ENCODE measurements around the gene PDZD4. TPM values are rescaled to one million over a fixed set of nuclear protein-coding genes. Genes with fewer than 3 reads are reported as not detected.

The PDZD4 gene
- total RNA-seq, 3 donors from 2014 or later (not counting 1 experiment from before 2014, with no cell fraction given): 101 to 177 (median 157) TPM

- Mint-ChIP-seq H3K4me1 (peaks cover 2 to 4% of the 10 kb centered on the region in 2 donors), H3K4me3 (no peak overlapping the region), H3K27ac (no peak overlapping the region), H3K27me3 (ENCODE audit: low read depth in 2 of 2) (peaks cover 3 to 6% of the 10 kb centered on the region in 2 donors), H3K9me3 (no peaks in the 10 kb centered on the region), H3K36me3 (no peaks in the 10 kb centered on the region)
- H3K4me1 ChIP-seq (ENCODE audit: control insufficient read depth, insufficient read depth, low read length): peaks cover 4% of the 10 kb centered on the region
- TF ChIP-seq, protein P1, sequence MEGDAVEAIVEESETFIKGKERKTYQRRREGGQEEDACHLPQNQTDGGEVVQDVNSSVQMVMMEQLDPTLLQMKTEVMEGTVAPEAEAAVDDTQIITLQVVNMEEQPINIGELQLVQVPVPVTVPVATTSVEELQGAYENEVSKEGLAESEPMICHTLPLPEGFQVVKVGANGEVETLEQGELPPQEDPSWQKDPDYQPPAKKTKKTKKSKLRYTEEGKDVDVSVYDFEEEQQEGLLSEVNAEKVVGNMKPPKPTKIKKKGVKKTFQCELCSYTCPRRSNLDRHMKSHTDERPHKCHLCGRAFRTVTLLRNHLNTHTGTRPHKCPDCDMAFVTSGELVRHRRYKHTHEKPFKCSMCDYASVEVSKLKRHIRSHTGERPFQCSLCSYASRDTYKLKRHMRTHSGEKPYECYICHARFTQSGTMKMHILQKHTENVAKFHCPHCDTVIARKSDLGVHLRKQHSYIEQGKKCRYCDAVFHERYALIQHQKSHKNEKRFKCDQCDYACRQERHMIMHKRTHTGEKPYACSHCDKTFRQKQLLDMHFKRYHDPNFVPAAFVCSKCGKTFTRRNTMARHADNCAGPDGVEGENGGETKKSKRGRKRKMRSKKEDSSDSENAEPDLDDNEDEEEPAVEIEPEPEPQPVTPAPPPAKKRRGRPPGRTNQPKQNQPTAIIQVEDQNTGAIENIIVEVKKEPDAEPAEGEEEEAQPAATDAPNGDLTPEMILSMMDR (IDR thresholded peaks at IDR 0.05): no peak
- ATAC-seq: no peak
- no peak overlapping the region for H3K4me3 ChIP-seq (ENCODE audit: low read length)
- H3K27me3 ChIP-seq (ENCODE audit: control insufficient read depth, insufficient read depth, low read length): no peaks in the 10 kb centered on the region
- WGBS (ENCODE audit: insufficient coverage): 83% methylated on average over 19 of the region's 22 CpGs
- DNase-seq: no peak
- intact Hi-C loops (cut with micrococcal nuclease): no loop called here
- H3K36me3 ChIP-seq (ENCODE audit: control insufficient read depth, insufficient read depth, low read length): no peaks in the 10 kb centered on the region
- no peak overlapping the region for H3K27ac ChIP-seq (ENCODE audit: low read length)
- no peaks in the 10 kb centered on the region for H3K9me3 ChIP-seq (ENCODE audit: control insufficient read depth, insufficient read depth, low read length)
These were observed 32.3 kb upstream of the PDZD4 start for GRCh38 chrX:153862369-153863250.

DNA sequence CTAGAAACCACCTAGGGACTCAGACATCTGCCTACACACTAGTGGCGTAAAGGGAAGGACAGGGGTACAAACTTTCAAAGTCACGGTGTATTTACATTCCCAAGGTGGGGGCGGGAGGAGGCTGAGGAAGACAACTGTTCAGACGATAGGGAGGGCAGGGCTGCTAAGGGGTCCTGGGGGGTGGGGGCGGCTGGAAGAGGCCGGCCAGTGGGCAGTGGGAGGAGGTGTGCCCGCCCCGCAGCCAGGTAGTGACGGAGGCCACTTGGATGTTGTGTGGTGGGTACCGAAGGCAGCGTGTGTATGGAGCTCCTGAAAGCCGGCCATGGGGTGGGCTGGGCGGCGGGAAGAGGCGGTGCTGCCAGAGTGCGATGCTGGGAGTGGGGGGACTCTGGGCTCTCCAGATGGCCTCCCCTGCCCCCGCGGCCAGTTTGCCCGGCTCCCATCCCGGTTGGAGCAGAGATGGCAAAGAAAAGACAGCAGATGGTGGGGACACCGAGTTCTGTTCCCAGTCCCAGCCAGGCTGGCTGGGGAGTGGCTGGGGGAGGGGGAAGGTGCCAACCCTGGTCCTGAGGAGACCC lies 31.5 kb upstream of the PDZD4 start:
- Histone ChIP-seq H3K27me3 (ENCODE audit: control insufficient read depth, insufficient read depth, low read length) (no peaks in the 10 kb centered on the region), H3K36me3 (ENCODE audit: control insufficient read depth, insufficient read depth, low read length) (no peaks in the 10 kb centered on the region), H3K4me3 (ENCODE audit: low read length) (no peak overlapping the region), H3K27ac (ENCODE audit: low read length) (no peak overlapping the region), H3K4me1 (ENCODE audit: control insufficient read depth, insufficient read depth, low read length) (peaks cover 9% of the 10 kb centered on the region), H3K9me3 (ENCODE audit: control insufficient read depth, insufficient read depth, low read length) (no peaks in the 10 kb centered on the region)
- no peaks in the 10 kb centered on the region for H3K9me3 Mint-ChIP-seq
- H3K4me3 Mint-ChIP-seq: no peak overlapping the region
- intact Hi-C loops (cut with micrococcal nuclease): no loop called here
- no peak overlapping the region for H3K27ac Mint-ChIP-seq
- WGBS (ENCODE audit: insufficient coverage): 87% methylated on average over 20 of the region's 21 CpGs
- peaks cover 5 to 10% of the 10 kb centered on the region in 2 donors for H3K4me1 Mint-ChIP-seq
- TF ChIP-seq, protein P1 (IDR thresholded peaks at IDR 0.05): no peak
- DNase-seq (no peak), ATAC-seq (no peak)
- H3K27me3 Mint-ChIP-seq (ENCODE audit: low read depth in 2 of 2): peaks cover 6% of the 10 kb centered on the region in 2 donors
- no peaks in the 10 kb centered on the region for H3K36me3 Mint-ChIP-seq

GRCh38 chrX:153861151-153861550 lies 30.8 kb upstream of the PDZD4 start:
- no peak overlapping the region for H3K4me3 ChIP-seq (ENCODE audit: low read length)
- WGBS (ENCODE audit: insufficient coverage): 79% methylated on average over 4 of the region's 10 CpGs
- no peaks in the 10 kb centered on the region for H3K27me3 ChIP-seq (ENCODE audit: control insufficient read depth, insufficient read depth, low read length)
- no peaks in the 10 kb centered on the region for H3K9me3 Mint-ChIP-seq
- H3K4me1 Mint-ChIP-seq: peaks cover 5 to 15% of the 10 kb centered on the region in 2 donors
- intact Hi-C loops (cut with micrococcal nuclease): no loop called here
- TF ChIP-seq, protein P1 (IDR thresholded peaks at IDR 0.05): no peak
- H3K36me3 ChIP-seq (ENCODE audit: control insufficient read depth, insufficient read depth, low read length): no peaks in the 10 kb centered on the region
- H3K4me3 Mint-ChIP-seq: no peak overlapping the region
- peaks cover 6% of the 10 kb centered on the region in 2 donors for H3K27me3 Mint-ChIP-seq (ENCODE audit: low read depth in 2 of 2)
- ATAC-seq: no peak
- no peak overlapping the region for H3K27ac ChIP-seq (ENCODE audit: low read length)
- no peak for DNase-seq
- peaks cover 15% of the 10 kb centered on the region for H3K4me1 ChIP-seq (ENCODE audit: control insufficient read depth, insufficient read depth, low read length)
- H3K27ac Mint-ChIP-seq: no peak overlapping the region
- H3K36me3 Mint-ChIP-seq: no peaks in the 10 kb centered on the region
- no peaks in the 10 kb centered on the region for H3K9me3 ChIP-seq (ENCODE audit: control insufficient read depth, insufficient read depth, low read length)
